HG02870 (cell line): ENCODE results near the gene SLC35F3.
A peak's percentile ranks its signal among the peaks of the same experiment; 100 is the strongest.
"Not testable (repeated sequence)": the region's sequence is repeated elsewhere in the genome, so short reads cannot be mapped to it uniquely, and the experiment has no call there.

Experiments used
- ATAC-seq: cut with Tn5 transposase; IDR thresholded peaks from one replicate; pipeline ENCODE4 v1.9.1; 2021; ENCODE audit warnings: mild to moderate bottlenecking, moderate library complexity; ENCODE audit not compliant: unreplicated experiment

SLC35F3 gene

DNA sequence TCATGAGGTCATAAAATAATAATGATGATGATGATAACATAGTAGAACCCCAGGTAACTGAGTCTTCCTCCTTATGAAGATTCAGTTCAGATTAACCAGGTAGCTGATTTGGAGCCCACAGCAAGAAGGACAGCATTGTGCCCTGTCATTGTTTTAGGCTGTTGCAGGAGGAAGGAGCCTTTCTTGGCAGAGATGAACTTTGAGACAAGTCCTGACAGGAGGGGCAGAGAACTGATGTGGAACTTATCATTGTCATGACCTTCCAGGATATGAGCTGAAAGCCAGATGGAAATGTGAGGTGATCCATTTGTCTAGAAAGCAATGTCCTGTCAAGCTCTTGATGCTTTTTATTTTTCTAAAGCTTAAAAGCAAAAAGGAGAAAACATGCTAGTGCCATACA, 336.2 kb downstream of the SLC35F3 start:
- ATAC-seq = no peak

DNA sequence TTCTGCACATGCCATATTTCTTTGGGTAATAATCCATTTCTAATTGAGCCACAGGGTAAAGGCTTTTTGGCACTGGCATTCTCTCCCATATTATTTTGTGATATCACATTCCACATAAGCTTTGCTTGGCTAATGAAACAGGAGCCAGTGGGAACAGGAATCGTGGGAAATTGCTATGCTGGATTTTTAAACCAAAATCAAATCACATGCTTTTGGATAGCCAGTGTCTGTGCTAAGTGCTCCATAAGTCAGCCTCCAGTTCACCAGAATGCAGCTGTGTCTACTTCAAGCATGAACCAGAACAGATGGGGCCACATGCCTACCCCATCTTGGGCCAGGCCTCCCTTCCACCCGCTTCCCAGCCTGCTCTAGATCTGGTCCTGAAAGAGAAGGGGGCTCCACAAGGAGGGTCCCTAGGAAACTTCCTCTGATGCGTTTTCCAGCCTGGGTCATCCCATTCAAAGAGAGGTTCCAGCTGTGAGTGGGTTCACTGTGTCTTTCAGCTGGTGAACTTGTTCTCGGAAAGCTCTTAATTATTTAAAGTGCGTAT, 337.5 kb downstream of the SLC35F3 start:
- ATAC-seq = no peak

DNA sequence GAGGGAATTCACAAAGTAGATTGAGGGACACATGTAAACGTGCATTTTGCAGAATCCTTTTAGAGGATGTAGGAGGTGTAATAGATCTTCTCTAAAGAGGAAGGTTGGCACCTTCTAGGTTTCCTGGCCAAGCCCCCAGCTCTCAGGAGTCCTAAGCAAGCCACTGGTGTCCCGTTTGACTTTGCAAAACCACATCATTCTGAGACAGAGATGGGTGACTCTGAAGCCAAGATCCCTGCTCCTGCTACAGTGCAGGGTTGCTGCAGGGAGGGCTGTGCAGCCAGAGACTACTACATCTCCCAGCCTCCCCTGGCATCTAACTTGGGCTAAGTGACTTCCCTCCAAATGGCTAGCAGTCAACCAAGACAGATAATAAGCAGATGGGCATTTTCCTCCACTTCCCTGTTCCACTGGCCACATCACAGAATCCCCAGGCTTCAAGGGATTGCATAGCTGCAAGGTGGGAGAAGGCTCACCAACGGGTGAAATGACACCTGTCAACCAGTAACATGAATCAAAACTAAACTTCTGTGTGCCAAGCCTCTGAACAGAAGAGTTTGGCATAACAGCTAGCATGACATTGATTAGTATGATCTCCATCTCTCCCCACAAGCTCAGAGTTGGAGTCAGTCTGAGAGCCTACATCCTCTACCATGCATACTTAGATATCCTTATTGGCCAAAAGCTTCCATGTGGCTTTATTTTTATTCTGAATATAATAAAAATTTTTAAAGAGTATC, 339.2 kb downstream of the SLC35F3 start:
- no peak for ATAC-seq

DNA sequence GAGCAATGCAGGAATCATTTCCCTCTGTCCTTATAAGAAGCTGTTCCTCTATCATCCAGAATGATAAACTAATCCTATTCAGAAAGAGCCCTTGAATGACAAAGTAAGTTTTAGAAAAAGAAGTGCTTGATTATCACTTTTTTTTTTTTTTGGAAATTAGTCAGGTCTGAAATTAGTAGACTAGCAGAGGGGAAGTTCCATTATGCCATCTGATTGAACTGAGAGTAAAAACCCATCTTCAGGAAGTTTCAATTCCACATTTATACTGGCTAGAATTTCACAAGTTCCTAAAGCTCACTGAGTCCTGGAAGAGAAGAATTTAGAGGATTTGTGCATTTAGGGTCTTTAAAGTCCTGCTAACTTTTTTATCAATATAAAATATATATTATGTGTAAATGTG, 340.0 kb downstream of the SLC35F3 start:
- no peak for ATAC-seq

DNA sequence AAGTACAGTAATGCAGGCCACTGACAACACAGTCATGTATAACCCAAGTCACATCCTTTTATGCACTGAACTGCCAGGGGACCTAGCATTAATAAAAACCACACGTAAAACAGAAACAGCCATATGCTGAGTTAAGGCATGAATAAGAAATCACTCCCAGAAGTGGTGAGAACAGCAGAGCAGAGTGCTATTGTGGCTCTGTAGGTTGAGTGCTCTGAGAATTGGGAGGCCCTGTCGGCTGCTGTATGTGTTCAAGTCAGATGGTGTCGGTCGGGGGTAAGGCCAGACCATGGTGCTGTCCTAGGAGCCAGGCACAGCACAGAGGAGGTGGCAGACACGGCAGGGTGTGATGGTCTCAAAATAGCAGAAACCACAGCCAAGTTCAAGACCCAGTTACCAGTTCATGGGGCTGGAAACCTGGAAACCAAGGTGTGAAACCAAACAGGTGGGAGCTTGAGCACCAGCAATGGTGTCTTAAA, 342.2 kb downstream of the SLC35F3 start:
- ATAC-seq = peak; percentile 92

DNA sequence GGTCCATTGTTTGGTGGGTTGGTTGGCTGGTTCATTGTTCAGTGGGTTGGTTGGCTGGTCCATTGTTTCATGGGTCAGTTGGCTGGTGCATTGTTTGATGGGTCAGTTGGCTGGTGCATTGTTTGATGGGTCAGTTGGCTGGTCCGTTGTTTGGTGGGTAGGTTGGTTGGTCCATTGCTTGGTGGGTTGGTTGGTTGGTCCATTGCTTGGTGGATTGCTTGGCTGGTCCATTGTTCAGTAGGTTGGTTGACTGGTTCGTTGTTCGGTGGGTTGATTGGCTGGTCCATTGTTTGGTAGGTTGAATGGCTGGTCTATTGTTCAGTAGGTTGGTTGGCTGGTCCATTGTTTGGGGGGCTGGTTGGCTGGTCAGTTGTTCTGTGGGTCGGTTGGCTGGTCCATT, 343.3 kb downstream of the SLC35F3 start:
- not testable (repeated sequence) for ATAC-seq

DNA sequence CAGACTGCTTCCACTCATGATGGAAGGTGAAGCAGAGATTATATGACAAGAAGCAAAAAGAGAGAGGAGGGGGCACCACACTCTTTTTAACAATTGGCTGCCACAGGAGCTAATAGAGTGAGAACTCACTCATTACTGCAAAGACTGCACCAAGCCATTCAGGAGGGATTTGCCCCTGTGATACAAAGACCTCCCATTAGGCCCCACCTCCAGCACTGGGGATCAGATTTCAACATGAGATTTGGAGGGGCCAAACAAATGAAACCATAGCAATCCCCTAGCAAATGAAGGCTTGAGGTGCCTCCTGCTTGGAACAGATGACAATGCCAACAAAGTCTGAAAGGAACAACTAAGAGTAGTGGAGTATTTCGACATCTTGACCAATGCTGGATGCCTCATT, 346.3 kb downstream of the SLC35F3 start:
- no peak for ATAC-seq

DNA sequence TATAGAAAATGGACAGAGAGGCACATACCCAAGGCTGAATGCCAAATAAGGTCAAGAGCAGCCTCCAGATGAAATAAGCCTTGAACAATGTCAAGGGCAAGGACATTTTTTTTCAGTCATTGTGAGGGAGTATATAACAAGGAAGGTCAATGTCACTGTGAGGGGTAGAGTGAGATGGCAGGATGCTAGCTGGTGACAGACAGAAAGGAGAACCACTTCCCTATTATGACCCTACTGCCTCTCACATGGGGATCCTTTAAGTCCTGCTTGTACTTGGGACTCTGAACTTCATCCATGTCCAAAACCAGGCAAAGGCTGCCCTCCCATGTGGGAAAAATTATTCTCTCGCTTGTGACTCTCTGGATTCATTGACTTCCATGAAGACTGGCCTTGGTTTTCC, 349.3 kb downstream of the SLC35F3 start:
- no peak for ATAC-seq

DNA sequence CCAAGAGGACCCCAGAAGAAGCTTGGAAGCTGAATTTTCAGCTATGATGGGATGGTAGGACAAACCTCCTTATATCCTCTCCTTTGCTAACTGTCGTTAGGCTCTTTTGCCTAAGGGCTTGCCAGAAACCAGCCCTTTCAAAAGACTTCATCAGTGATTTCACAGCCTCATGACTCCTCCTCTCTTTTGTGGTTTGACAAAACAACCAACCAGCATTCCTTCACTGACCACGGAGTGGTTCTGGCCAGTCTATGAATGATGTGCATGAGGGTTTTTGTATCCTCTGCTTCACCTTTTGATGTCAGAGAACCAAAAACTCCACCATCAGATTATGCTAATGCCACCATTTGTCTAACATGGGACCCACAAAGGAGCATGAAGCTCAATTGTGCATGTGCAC, 351.9 kb downstream of the SLC35F3 start:
- no peak for ATAC-seq

DNA sequence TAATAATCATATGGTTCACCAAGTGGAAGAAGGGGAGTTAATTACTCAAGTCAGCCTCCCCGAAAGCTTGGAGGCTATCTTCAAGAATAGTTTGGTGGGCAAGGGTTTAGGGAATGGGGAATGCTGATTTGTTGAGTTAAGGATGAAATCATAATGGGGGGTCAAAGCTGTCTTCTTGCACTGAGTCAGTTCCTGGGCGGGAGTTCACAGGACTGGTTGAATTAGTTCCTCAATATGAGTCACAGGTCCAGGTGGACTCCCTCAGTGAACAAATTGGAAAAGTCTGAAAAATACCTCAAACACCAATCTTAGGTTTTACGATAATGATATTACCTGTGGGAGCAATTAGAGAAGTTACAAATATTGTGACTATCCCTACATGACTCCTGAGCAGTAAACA, 353.6 kb downstream of the SLC35F3 start:
- ATAC-seq = no peak

DNA sequence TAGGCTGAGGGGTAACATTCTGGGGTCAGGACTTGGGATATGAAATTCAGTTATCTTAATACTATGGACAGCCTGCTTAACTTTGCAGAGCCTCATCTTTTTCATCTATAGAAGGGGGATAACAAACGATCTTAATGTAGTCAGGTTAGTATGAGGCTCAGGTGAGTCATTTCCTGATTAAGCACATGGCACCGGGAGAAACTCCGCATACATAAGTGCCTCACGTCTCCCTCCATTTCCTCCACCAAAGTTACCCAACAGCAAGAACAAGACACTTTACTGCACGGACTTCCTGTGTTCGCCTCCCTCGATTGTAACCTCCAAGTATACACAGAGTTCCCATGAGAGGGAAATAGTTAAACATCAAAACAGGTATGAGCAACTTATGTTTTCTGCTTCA, 356.1 kb downstream of the SLC35F3 start:
- ATAC-seq = no peak

DNA sequence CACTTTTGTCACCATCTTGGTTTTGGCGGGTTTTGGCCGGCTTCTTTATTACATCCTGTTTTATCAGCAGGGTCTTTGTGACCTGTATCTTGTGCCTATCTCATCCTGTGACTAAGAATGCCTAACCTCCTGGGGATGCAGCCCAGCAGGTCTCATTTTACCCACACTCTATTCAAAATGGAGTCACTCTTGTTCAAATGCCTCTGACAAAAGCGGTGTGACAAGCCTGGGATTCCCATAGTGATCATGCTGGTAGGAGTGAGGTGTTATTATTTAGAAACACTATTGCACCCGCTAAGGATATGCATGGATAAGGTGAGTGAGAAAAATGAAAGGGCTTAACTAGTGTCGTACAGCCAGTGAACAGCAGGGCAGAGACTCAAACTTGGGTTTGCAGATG, 357.1 kb downstream of the SLC35F3 start:
- no peak for ATAC-seq

DNA sequence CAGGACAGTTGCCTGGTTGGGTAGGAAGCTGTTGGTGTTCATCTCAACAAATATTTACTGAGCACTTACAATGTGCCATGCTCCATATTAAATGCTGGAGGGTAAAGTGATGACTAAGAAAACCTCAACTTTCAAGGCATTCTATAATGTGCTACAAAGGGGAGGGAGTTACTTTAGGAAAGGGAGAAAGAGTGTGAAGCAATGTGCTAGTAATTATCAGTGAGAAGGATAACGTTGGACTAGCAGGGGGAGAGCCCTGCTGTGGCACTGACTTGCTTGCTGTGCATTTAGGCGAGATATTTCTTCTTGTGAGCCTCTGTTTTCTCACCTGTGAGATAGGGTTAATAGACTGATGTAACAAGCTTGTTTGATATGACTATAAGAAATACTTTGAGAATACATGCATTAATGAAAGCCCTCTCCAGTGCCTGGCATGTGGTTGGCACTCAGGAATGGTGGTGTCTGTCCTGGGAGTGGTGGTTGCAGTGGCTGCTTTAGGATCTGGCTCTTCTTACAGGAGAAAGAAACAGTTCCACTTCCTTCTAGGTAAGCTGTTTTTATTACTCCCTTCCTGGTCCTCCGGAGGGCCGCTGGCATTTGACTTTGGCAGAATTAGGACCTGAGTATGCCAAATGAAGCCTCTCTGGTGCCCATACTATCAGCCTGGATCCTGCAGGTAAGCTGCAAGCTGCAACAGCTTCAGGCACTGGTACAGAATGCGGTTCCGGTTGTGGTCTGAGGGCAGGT, 357.7 kb downstream of the SLC35F3 start:
- no peak for ATAC-seq

DNA sequence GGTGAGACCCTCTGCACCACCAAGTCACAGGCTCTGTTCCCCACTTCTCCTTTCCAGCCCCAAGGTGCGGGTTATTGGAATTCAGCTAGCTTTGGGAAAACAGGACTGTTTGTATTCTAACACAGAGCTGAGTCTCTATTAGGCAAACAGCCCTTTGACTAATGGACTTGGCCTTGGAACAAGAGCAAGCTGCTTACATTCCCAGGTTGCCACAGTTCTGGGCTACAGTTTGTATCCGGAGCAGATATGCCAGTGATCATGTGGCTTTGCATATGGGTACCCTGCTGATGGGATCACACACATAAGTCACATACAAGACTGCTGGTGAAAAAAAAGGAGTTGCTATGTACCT, 358.3 kb downstream of the SLC35F3 start:
- ATAC-seq = no peak

DNA sequence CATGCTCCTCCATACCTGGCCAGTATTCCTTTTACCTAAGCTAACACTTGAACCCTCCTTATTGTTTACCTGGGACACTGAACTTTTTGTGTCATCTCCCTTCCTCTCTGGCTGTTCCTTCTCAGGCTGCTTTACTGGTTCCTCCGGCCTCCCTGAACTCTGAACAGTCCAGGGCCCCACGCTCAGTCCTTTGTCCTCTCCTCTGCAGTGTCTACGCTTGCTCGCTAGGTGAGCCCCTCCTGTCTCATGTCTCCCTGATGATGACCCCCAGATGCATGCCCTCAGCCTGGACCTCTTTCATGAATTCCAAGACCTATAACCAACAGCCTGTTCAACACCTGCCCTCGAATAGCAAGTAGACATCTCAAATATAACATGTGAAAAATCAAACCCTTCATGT, 360.4 kb downstream of the SLC35F3 start:
- no peak for ATAC-seq

DNA sequence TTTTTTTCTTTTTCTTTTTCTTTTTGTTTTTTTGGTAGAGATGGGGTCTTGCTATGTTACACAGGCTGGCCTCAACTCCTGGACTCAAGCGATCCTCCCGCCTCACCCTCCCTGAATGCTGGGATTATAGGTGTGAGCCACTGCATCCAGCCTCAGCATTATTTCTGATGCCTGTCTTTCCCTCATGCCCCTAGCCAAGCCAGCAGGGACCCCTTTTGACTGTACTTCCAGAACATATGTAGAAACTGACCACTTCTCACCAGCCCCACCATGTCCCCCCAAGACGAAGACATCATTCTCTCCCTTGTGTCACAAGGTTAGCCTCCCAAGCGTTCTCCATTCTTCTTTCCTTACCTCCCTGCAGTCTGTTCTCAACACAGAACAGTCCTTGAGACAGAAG, 360.8 kb downstream of the SLC35F3 start:
- ATAC-seq = no peak

DNA sequence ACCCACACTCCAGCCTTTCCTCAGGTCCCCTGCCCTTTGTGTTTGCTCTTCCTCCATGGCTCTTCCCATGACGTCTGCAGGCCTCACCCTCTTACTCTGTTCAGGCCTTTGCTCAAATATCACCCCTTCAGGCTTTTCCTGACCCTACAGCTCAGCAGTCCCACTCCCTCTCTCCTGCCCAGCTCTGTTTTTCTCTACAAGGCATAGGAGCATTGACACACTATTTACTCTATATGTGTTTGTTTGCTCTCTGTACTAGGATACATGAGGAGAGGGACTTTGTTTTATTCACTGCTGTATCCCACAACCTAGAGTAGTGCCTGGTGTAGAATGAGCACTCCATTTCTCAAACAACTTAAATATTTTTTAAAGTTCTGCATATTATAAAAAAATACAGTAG, 361.4 kb downstream of the SLC35F3 start:
- no peak for ATAC-seq

DNA sequence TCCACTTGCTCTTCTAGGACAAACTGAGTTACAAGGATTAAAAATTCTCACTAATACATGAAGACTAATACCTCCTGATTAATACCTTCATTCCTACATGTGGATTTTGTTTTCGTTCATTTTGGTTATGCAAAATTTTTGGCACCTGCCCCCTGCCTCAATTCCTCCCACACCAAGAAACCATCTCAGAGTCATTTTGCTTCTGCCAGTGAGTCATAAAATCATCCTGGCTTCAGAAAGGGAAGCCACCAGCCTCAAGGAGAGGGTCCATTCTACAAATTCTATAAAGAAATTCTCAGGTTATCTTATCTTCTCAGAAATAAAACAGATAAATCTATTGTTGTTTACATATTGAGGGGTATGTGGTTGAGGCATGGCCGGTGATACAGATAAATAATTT, 365.6 kb downstream of the SLC35F3 start:
- ATAC-seq = no peak

DNA sequence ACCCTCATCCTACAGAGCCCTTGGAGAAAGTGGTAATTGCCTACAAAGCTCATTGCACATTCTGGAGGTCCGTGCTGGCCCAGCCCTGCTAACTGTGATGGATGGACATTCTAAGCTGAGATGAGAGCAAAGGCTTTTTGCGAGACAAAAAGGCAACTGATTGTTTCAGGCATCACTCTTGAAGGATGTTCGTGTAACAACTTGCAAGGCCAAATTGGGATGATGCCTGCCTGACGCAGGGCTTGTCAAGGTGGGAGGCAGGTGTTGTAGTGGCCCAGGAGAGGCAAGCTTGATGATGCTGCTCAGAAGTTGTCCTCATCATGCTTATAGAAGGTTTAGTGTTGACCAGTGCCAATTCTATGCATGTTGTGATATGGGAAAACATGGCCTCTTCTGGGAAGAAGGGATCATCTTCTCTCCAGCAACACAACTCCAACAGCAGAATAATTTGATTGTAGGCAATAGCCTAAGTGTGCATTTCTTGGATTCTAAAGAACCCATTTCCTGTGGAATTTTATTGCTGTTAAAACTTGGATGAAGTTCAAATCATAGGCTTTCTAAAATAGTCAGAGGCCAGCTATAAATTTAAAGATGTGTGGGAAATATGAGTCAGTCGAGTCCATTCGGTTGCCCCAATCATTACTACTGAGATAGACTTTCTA, 366.2 kb downstream of the SLC35F3 start:
- no peak for ATAC-seq

DNA sequence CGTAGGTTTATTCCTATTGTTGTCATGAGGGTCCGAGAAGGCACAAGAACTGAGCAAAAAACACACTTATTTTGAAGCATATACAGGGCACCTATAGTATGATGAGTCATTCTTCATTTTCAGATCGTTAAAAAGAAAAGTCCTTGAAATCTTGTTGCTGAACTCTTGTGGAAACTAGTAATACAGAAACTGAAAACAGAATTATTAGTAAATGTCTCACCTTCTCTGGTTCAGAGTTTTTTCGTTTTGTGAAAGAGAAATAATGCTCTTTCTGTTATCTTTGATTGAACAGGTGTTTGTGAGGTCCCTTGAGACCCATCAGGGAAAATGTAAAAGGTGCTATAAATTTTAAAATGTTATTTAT, 366.7 kb downstream of the SLC35F3 start:
- ATAC-seq = peak; percentile 96

DNA sequence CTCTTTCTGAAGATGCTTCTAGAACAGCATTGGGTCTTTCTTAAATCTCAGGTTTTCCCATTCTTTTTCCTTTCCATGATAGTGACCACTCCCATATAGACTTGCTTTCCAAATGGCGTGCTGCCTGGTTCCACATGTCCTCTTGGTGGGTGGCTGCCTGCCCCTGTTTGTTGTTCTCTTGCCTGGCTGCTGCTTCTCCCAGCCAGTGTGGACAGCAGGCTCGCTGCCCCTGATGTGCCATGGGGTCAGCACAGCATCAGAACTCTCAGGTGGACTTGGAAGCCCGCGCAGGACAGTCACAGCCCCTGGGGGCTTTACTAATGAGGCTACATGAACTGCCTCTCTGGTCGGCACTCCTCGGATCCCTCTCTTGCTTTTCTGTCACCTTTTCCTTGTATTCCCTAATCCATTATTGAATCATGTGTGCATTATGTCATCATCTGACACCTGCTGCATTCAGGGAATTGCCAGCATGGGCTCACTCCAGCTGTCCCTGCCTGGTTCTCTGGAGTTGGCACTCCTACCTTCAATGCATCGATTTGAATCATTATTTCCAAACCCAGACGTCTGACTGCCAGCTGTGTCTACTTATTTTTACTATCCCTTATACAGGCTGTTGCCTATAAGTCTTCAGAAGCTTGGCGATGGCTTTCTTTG, 368.3 kb downstream of the SLC35F3 start:
- no peak for ATAC-seq
